K562 treated with DMSO at 1 percent for 48 hours (cell line): ENCODE data around the gene CCN5. TPM values are rescaled to one million over a fixed set of nuclear protein-coding genes. Genes with fewer than 3 reads are reported as not detected.

Source experiments
- total RNA-seq: library from RNA; unstranded; fragments of 300-600 nt; gene quantifications from 2 replicates; pipeline ENCODE4 v1.2.3, GENCODE V29; 2022; ENCODE audit warnings: low replicate concordance; ENCODE audit errors: extremely low read depth

CCN5 gene
- not detected in 2 replicates for total RNA-seq

GRCh38 chr20:44714701-44715498 is at the start of gene CCN5:
Gene CCN5, plus strand, starts transcription at chr20:44715369. Its CDS starts 22 bp downstream, at chr20:44715391.

GRCh38 chr20:44745598-44746366 is 30.6 kb downstream of the CCN5 start, which contains the start of gene KCNK15:
Gene KCNK15, plus strand, starts transcription at chr20:44745865. Its CDS starts 46 bp downstream, at chr20:44745911.

Other genes starting within 250 kb of the CCN5 start
- not detected in 2 replicates for gene TTPAL, start 239.5 kb upstream of the CCN5 start, total RNA-seq
- gene SERINC3, start 193.3 kb upstream of the CCN5 start, total RNA-seq, result not detected in 2 replicates
- not detected in 2 replicates for gene PKIG, start 132.8 kb upstream of the CCN5 start, total RNA-seq
- not detected in 2 replicates for gene ADA, start 63.7 kb upstream of the CCN5 start, total RNA-seq
- gene KCNK15, start 30.5 kb downstream of the CCN5 start, total RNA-seq, result not detected in 2 replicates
- not detected in 2 replicates for gene RIMS4, start 95.2 kb downstream of the CCN5 start, total RNA-seq
- gene YWHAB, start 170.3 kb downstream of the CCN5 start, total RNA-seq, result not detected in 2 replicates
- gene PABPC1L, start 194.7 kb downstream of the CCN5 start, total RNA-seq, result not detected in 2 replicates
- gene TOMM34, start 245.0 kb downstream of the CCN5 start, total RNA-seq, result not detected in 2 replicates